IMR-90 (cell line): ENCODE measurements around the gene SEMA3E. TPM values are rescaled to one million over a fixed set of nuclear protein-coding genes. Genes with fewer than 3 reads are reported as not detected.

Source experiments
- ATAC-seq: fragments of 200-7000 bp; cut with Tn5 transposase; 2 replicates; pipeline ENCODE4 v1.9.1; 2020; ENCODE audit warnings: low read depth, mild to moderate bottlenecking, moderate library complexity
- BruUV-seq: library from RNA; stranded (reverse); fragments of 400-500 nt; replicated peaks from 2 replicates; lab custom pipeline; 2021; lab: Mats Ljungman, UMichigan
- CTCF ChIA-PET: fragments of 300-600 bp; formaldehyde crosslinking; extraction: SDS; loops from one replicate; lab custom pipeline; 2021; ENCODE audit warnings: antibody characterized with exemption; lab: Yijun Ruan, JAX
- POLR2A ChIA-PET: fragments of 300-600 bp; sonication (Branson Sonifier 250); formaldehyde crosslinking; loops from one replicate; lab custom pipeline; 2022; ENCODE audit warnings: antibody characterized with exemption; ENCODE audit not compliant: unreplicated experiment; lab: Charles Lee
- DNase-seq: peaks from one replicate; pipeline ENCODE4 v3.0.0; 2013
- H2AFZ ChIP-seq: replicated peaks from 2 replicates; pipeline ENCODE3; 2013; ENCODE audit warnings: low read length, mild to moderate bottlenecking; ENCODE audit not compliant: poor library complexity
- H2AK5ac ChIP-seq: 2 replicates; pipeline ENCODE4 v1.6.1; 2013; ENCODE audit warnings: low read depth, low read length, inconsistent platforms
- H2AK9ac ChIP-seq: replicated peaks from 2 replicates; pipeline ENCODE3; 2013; ENCODE audit warnings: mild to moderate bottlenecking, low read depth, low read length, moderate library complexity; ENCODE audit not compliant: poor library complexity
- H2BK120ac ChIP-seq: 2 replicates; pipeline ENCODE4 v1.6.1; 2013; ENCODE audit warnings: low read depth, low read length, inconsistent platforms
- H2BK15ac ChIP-seq: 3 replicates; pipeline ENCODE4 v1.6.1; 2013; ENCODE audit warnings: low read depth, low read length, inconsistent platforms
- H2BK20ac ChIP-seq: 2 replicates; pipeline ENCODE4 v1.6.1; 2013; ENCODE audit warnings: low read depth, mild to moderate bottlenecking, inconsistent platforms, low read length, moderate library complexity
- H2BK5ac ChIP-seq: 2 replicates; pipeline ENCODE4 v1.6.1; 2013; ENCODE audit warnings: mild to moderate bottlenecking, low read depth, low read length, inconsistent platforms; ENCODE audit not compliant: poor library complexity, severe bottlenecking
- H3K14ac ChIP-seq: replicated peaks from 2 replicates; pipeline ENCODE4 v1.6.1; 2013; ENCODE audit warnings: low read depth, low read length, inconsistent platforms
- H3K18ac ChIP-seq: 2 replicates; pipeline ENCODE4 v1.6.1; 2013; ENCODE audit warnings: low read depth, low read length, control low read depth
- H3K23ac ChIP-seq: 2 replicates; pipeline ENCODE4 v1.6.1; 2013; ENCODE audit warnings: low read depth, low read length, inconsistent platforms
- H3K27ac ChIP-seq: 2 replicates; pipeline ENCODE4 v1.5.1; 2013; ENCODE audit warnings: mild to moderate bottlenecking, control low read depth, low read length; ENCODE audit not compliant: insufficient read depth
- H3K27me3 ChIP-seq: 2 replicates; pipeline ENCODE4 v1.6.1; 2013; ENCODE audit warnings: low read length; ENCODE audit not compliant: control insufficient read depth, insufficient read depth
- H3K36me3 ChIP-seq: 2 replicates; pipeline ENCODE4 v1.6.1; 2013; ENCODE audit warnings: low read length, mixed read lengths; ENCODE audit not compliant: control insufficient read depth, insufficient read depth
- H3K4ac ChIP-seq: 2 replicates; pipeline ENCODE4 v1.6.1; 2013; ENCODE audit warnings: low read depth, low read length, inconsistent platforms
- H3K4me1 ChIP-seq: 2 replicates; pipeline ENCODE4 v1.6.1; 2013; ENCODE audit warnings: low read length, mixed read lengths; ENCODE audit not compliant: control insufficient read depth, insufficient read depth
- H3K4me2 ChIP-seq: 2 replicates; pipeline ENCODE4 v1.6.1; 2013; ENCODE audit warnings: low read depth, mild to moderate bottlenecking, control low read depth, low read length, moderate library complexity
- H3K4me3 ChIP-seq: 2 replicates; pipeline ENCODE4 v1.5.1; 2013; ENCODE audit warnings: low read depth, mild to moderate bottlenecking, control low read depth, low read length, moderate library complexity; ENCODE audit not compliant: insufficient read depth
- H3K56ac ChIP-seq: 2 replicates; pipeline ENCODE4 v1.6.1; 2013; ENCODE audit warnings: low read length, inconsistent platforms; ENCODE audit not compliant: insufficient read depth; ENCODE audit errors: extremely low read depth
- H3K79me1 ChIP-seq, 2 experiments: 2 replicates each; pipeline ENCODE4 v1.6.1; 2013; ENCODE audit warnings: low read length in 2 of 2, inconsistent platforms in 1 of 2, low read depth in 1 of 2
- H3K9ac ChIP-seq: 2 replicates; pipeline ENCODE4 v1.6.1; 2013; ENCODE audit warnings: low read depth, low read length, control low read depth
- H3K9me1 ChIP-seq: 2 replicates; pipeline ENCODE4 v1.6.1; 2013; ENCODE audit warnings: low read length, inconsistent platforms; ENCODE audit not compliant: insufficient read depth
- H3K9me3 ChIP-seq: 2 replicates; pipeline ENCODE4 v1.6.1; 2013; ENCODE audit warnings: low read length; ENCODE audit not compliant: control insufficient read depth, insufficient read depth
- H4K20me1 ChIP-seq: 2 replicates; pipeline ENCODE4 v1.6.1; 2013; ENCODE audit warnings: low read length, inconsistent platforms; ENCODE audit not compliant: insufficient read depth
- H4K5ac ChIP-seq: 2 replicates; pipeline ENCODE4 v1.6.1; 2013; ENCODE audit warnings: mild to moderate bottlenecking, low read depth, low read length, control low read depth
- H4K8ac ChIP-seq, 2 experiments: 2 replicates each; pipeline ENCODE4 v1.6.1; 2013; ENCODE audit warnings: low read depth in 2 of 2, low read length in 2 of 2, control low read depth in 1 of 2, inconsistent platforms in 1 of 2
- H4K91ac ChIP-seq: 2 replicates; pipeline ENCODE4 v1.6.1; 2013; ENCODE audit warnings: low read depth, low read length, inconsistent platforms; ENCODE audit not compliant: insufficient read depth
- CHD1 ChIP-seq: IDR thresholded peaks from 2 replicates; pipeline ENCODE4 v1.6.1; 2012; ENCODE audit warnings: low read depth, low read length, improper control_type of control experiment
- MAZ ChIP-seq: IDR thresholded peaks from 2 replicates; pipeline ENCODE4 v1.6.1; 2012; ENCODE audit warnings: low read depth, mild to moderate bottlenecking, low read length, improper control_type of control experiment, moderate library complexity, borderline replicate concordance
- NFE2L2 ChIP-seq: fragments of 150-350 bp; IDR thresholded peaks from 2 replicates; pipeline ENCODE4 v1.6.1; 2016; ENCODE audit warnings: low read depth, mild to moderate bottlenecking, low read length
- POLR2A ChIP-seq: IDR thresholded peaks from 2 replicates; pipeline ENCODE4 v1.6.1; 2012; ENCODE audit warnings: mild to moderate bottlenecking, low read depth, low read length
- RAD21 ChIP-seq: IDR thresholded peaks from 2 replicates; pipeline ENCODE4 v1.6.1; 2012; ENCODE audit warnings: low read length, improper control_type of control experiment
- RFX5 ChIP-seq: IDR thresholded peaks from 2 replicates; pipeline ENCODE4 v1.8.0; 2012; ENCODE audit warnings: low read depth, mild to moderate bottlenecking, low read length, moderate library complexity
- SMC3 ChIP-seq: fragments of 150-350 bp; IDR thresholded peaks from 2 replicates; pipeline ENCODE4 v1.6.1; 2016; ENCODE audit warnings: low read depth, mild to moderate bottlenecking, antibody characterized with exemption, low read length, moderate library complexity
- WGBS, 2 experiments: methylation state at CpG; one replicate each; pipeline versions ENCODE4 v1.1.5 to v1.1.7; 2013; ENCODE audit warnings: missing lambda C conversion rate in 2 of 2; ENCODE audit not compliant: insufficient read length in 1 of 2; ENCODE audit errors: extremely low coverage in 2 of 2; 5-methylcytosine and 5-hydroxymethylcytosine counted together
- dilution Hi-C: fragments of 300-500 bp; cut with HindIII; formaldehyde crosslinking; loops from one replicate; pipeline ENCODE4 v1.14.3; 2018; ENCODE audit warnings: low sequenced_read_pairs; ENCODE audit not compliant: unreplicated experiment
- in situ Hi-C: fragments of 300-500 bp; cut with MboI; formaldehyde crosslinking; loops from 3 replicates; pipeline ENCODE4 v1.14.3; 2019; ENCODE audit warnings: low sequenced_read_pairs, inconsistent platforms, mixed read lengths
- intact Hi-C: fragments of 100-400 bp; cut with micrococcal nuclease; formaldehyde crosslinking; loops from 2 replicates; pipeline ENCODE4 v1.10.0; 2022
- polyA plus RNA-seq, 3 experiments: library from polyadenylated mRNA; depleted of rRNA; stranded (reverse); fragments of >200 nt; gene quantifications; 2 replicates each; pipeline ENCODE4 v1.2.3, GENCODE V29; 2012; ENCODE audit warnings: low replicate concordance in 1 of 3
- total RNA-seq: library from RNA; depleted of rRNA; stranded (reverse); fragments of >200 nt; gene quantifications from 2 replicates; pipeline ENCODE4 v1.2.3, GENCODE V29; 2012
- TF ChIP-seq, protein P1 (sequence below): fragments of 150-350 bp; IDR thresholded peaks from 2 replicates; pipeline ENCODE4 v1.6.1; 2017; ENCODE audit warnings: mild to moderate bottlenecking, antibody characterized with exemption, low read length, low read depth
- TF ChIP-seq, protein P2 (sequence below): fragments of 150-350 bp; IDR thresholded peaks from 2 replicates; pipeline ENCODE4 v1.6.1; 2016; ENCODE audit warnings: low read depth, mild to moderate bottlenecking, low read length, moderate library complexity, borderline replicate concordance
- TF ChIP-seq, protein P3 (sequence below): conservative IDR thresholded peaks from 2 replicates; pipeline ENCODE4 v1.5.1; 2012; ENCODE audit warnings: mild to moderate bottlenecking, low read depth, low read length, improper control_type of control experiment

SEMA3E gene
- total and polyA plus RNA-seq, 2 of the 4 experiments (the other 2 are of a cell fraction), result 0.31 to 0.72 TPM

DNA sequence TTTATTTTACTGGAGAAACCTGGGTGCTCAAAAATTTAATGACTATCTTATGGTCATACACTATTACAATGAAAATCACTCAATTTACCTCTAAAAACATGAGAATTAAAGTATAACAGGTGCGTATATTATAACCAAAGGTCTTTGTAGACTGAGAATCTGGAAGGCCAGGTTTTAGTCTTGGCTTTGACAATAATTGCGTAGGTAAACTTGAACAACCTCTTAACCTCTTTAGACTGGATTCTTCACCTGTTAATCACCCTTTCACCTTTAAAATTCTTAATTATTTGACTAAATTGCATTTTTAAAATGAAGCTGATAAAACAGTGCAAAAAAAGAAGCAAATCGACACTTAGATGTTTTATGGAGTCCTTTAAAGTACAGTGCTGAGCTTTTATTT, 156.1 kb downstream of the SEMA3E start:
- ChIA-PET CTCF (no interaction called here), POLR2A (no interaction called here)
- H3K4ac ChIP-seq, result no peak overlapping the region
- H3K14ac ChIP-seq, result no peak overlapping the region
- H2AK9ac ChIP-seq, result no peak overlapping the region
- no peak overlapping the region for H3K9ac ChIP-seq
- BruUV-seq, result no TSS peak
- H2BK15ac ChIP-seq, result no peak overlapping the region
- H3K79me1 ChIP-seq, result no peaks in the 10 kb centered on the region
- no peak overlapping the region for H3K27ac ChIP-seq
- TF ChIP-seq RFX5, result no peak
- TF ChIP-seq SMC3, result no peak
- TF ChIP-seq CHD1, result no peak
- TF ChIP-seq, protein P1, sequence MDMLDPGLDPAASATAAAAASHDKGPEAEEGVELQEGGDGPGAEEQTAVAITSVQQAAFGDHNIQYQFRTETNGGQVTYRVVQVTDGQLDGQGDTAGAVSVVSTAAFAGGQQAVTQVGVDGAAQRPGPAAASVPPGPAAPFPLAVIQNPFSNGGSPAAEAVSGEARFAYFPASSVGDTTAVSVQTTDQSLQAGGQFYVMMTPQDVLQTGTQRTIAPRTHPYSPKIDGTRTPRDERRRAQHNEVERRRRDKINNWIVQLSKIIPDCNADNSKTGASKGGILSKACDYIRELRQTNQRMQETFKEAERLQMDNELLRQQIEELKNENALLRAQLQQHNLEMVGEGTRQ, result no peak
- TF ChIP-seq, protein P2, sequence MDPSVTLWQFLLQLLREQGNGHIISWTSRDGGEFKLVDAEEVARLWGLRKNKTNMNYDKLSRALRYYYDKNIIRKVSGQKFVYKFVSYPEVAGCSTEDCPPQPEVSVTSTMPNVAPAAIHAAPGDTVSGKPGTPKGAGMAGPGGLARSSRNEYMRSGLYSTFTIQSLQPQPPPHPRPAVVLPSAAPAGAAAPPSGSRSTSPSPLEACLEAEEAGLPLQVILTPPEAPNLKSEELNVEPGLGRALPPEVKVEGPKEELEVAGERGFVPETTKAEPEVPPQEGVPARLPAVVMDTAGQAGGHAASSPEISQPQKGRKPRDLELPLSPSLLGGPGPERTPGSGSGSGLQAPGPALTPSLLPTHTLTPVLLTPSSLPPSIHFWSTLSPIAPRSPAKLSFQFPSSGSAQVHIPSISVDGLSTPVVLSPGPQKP, result no peak
- TF ChIP-seq MAZ, result no peak
- TF ChIP-seq POLR2A, result no peak
- TF ChIP-seq, protein P3, sequence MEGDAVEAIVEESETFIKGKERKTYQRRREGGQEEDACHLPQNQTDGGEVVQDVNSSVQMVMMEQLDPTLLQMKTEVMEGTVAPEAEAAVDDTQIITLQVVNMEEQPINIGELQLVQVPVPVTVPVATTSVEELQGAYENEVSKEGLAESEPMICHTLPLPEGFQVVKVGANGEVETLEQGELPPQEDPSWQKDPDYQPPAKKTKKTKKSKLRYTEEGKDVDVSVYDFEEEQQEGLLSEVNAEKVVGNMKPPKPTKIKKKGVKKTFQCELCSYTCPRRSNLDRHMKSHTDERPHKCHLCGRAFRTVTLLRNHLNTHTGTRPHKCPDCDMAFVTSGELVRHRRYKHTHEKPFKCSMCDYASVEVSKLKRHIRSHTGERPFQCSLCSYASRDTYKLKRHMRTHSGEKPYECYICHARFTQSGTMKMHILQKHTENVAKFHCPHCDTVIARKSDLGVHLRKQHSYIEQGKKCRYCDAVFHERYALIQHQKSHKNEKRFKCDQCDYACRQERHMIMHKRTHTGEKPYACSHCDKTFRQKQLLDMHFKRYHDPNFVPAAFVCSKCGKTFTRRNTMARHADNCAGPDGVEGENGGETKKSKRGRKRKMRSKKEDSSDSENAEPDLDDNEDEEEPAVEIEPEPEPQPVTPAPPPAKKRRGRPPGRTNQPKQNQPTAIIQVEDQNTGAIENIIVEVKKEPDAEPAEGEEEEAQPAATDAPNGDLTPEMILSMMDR, result no peak
- no peak for TF ChIP-seq NFE2L2
- TF ChIP-seq RAD21, result no peak
- no peak overlapping the region for H2BK20ac ChIP-seq
- H3K18ac ChIP-seq, result no peak overlapping the region
- H2BK120ac ChIP-seq, result no peak overlapping the region
- no peak overlapping the region for H2BK5ac ChIP-seq
- no peaks in the 10 kb centered on the region for H3K9me3 ChIP-seq
- no peak overlapping the region for H2AFZ ChIP-seq
- no peak overlapping the region for H3K4me3 ChIP-seq
- DNase-seq, result no peak
- no peak overlapping the region for H2AK5ac ChIP-seq
- H3K4me1 ChIP-seq, result no peaks in the 10 kb centered on the region
- no peaks in the 10 kb centered on the region for H4K20me1 ChIP-seq
- intact Hi-C loops (no loop called here), in situ Hi-C loops (no loop called here), dilution Hi-C loops (no loop called here)
- H4K8ac ChIP-seq, result no peak overlapping the region
- H4K91ac ChIP-seq, result no peak overlapping the region
- no peak overlapping the region for H4K5ac ChIP-seq
- no peaks in the 10 kb centered on the region for H3K9me1 ChIP-seq
- H3K27me3 ChIP-seq, result peaks cover 2% of the 10 kb centered on the region
- H3K23ac ChIP-seq, result no peak overlapping the region
- H3K56ac ChIP-seq, result no peak overlapping the region
- ATAC-seq, result no peak
- H3K4me2 ChIP-seq, result no peak overlapping the region
- WGBS, 2 experiments, result no CpG with 5 or more reads among the region's 3 CpGs
- H3K36me3 ChIP-seq, result no peaks in the 10 kb centered on the region
